Peyer's patch (tissue), 4 donors: ENCODE data around the gene TNIK. TPM values are rescaled to one million over a fixed set of nuclear protein-coding genes. Genes with fewer than 3 reads are reported as not detected.
A peak's percentile ranks its signal among the peaks of the same experiment; 100 is the strongest.

Experiments
- DNase-seq, 3 donors: peaks; one replicate each; pipeline ENCODE4 v3.0.0-alpha.2; 2017 to 2019
- H3K27ac ChIP-seq, 4 donors: fragments of 200-600 bp; sonication (generic); one replicate each; pipeline ENCODE4 v1.5.1; 2016 to 2019
- H3K27me3 ChIP-seq, 2 donors: fragments of 200-600 bp; sonication (generic); one replicate each; pipeline ENCODE4 v1.5.1; 2019
- H3K36me3 ChIP-seq, 3 donors: fragments of 200-600 bp; sonication (generic); one replicate each; pipeline ENCODE4 v1.5.1; 2016 to 2019
- H3K4me1 ChIP-seq, 4 donors: fragments of 200-600 bp; sonication (generic); one replicate each; pipeline ENCODE4 v1.5.1; 2016 to 2019
- H3K4me3 ChIP-seq, 4 donors: fragments of 200-600 bp; sonication (generic); 1 replicate in 3 of 4; 2 replicates in 1 of 4; pipeline ENCODE4 v1.5.1; 2016 to 2019; ENCODE audit warnings: mild to moderate bottlenecking in 1 of 4
- H3K9me3 ChIP-seq, 4 donors: fragments of 200-600 bp; sonication (generic); one replicate each; pipeline ENCODE4 v1.5.1; 2016 to 2019; ENCODE audit warnings: mild to moderate bottlenecking in 1 of 4
- POLR2A ChIP-seq, 2 donors: fragments of 450-650 bp; IDR thresholded peaks; one replicate each; pipeline ENCODE4 v1.5.1; 2017; ENCODE audit warnings: antibody characterized with exemption in 2 of 2, mild to moderate bottlenecking in 2 of 2, moderate library complexity in 2 of 2
- total RNA-seq, 4 donors: library from RNA; depleted of rRNA; stranded (reverse); fragments of >200 nt; gene quantifications; one replicate each; pipeline ENCODE4 v1.1.0, GENCODE V29; 2016
- TF ChIP-seq, protein P1 (sequence below), 6 experiments: fragments of 450-650 bp in 4 of 6; fragments of 200-600 bp in 2 of 6; sonication (generic) in 1 of 6; IDR thresholded peaks; one replicate each; pipeline ENCODE4 v1.5.1; 2017 to 2019; ENCODE audit warnings: antibody characterized with exemption in 6 of 6, mild to moderate bottlenecking in 3 of 6, moderate library complexity in 1 of 6

TNIK gene
- total RNA-seq, 4 donors from 2014 or later, result 37.1 to 84.8 (median 74.4) TPM

DNA sequence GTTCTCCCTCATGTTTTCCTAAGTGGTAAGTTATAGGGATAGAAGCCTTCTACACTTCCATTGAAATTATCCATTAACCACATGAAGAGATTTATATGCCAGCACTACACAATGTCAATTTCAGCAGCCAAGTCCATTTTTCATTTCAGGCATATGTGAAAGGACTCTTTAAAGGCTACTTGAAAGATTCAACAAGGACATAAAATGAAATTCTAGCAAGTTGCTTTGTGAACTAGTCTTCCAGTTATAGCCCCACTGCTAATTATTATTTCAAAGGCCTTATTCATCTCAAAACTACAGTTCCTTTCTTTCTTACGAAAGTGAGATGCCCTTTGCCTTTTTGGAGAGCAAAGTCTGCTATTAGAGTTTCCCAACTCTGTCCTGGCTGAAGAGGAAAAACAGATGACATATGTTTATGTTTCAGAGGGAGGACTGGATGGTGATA, 367.7 kb downstream of the TNIK start:
- no peak for DNase-seq
- Histone ChIP-seq H3K4me3 (no peak overlapping the region), H3K27ac (peak overlapping the region in 2 of 4 donors; percentile 10 to 20)

DNA sequence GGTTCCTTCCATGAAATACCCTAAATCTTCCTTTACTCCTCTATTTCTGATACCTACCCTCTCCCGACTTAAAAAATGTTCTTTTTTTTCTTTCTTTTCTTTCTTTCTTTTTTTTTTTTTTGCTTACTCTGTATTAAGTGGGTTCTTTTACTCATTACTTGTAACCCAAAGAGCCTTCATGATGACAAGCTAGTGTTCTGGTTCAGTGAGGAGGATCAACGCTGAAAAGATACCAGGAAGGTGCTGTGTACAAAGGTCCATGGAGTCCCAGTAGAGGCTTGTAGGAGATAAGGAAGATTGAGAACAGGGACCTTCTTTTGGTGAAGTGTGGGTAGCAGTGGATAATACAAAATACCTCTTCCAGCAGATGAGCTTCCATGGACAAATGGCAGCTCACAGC, 369.9 kb downstream of the TNIK start:
- H3K27ac ChIP-seq, result no peak overlapping the region

More for the DNA sequence above, 367.7 kb downstream of the TNIK start:
- no peak for TF ChIP-seq POLR2A (IDR thresholded peaks at IDR 0.05)
- TF ChIP-seq, protein P1, sequence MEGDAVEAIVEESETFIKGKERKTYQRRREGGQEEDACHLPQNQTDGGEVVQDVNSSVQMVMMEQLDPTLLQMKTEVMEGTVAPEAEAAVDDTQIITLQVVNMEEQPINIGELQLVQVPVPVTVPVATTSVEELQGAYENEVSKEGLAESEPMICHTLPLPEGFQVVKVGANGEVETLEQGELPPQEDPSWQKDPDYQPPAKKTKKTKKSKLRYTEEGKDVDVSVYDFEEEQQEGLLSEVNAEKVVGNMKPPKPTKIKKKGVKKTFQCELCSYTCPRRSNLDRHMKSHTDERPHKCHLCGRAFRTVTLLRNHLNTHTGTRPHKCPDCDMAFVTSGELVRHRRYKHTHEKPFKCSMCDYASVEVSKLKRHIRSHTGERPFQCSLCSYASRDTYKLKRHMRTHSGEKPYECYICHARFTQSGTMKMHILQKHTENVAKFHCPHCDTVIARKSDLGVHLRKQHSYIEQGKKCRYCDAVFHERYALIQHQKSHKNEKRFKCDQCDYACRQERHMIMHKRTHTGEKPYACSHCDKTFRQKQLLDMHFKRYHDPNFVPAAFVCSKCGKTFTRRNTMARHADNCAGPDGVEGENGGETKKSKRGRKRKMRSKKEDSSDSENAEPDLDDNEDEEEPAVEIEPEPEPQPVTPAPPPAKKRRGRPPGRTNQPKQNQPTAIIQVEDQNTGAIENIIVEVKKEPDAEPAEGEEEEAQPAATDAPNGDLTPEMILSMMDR (IDR thresholded peaks at IDR 0.05), result no peak
- Histone ChIP-seq H3K9me3 (no peaks in the 10 kb centered on the region), H3K36me3 (peaks cover 0 to 4% (median 0%) of the 10 kb centered on the region in 3 donors), H3K27me3 (no peaks in the 10 kb centered on the region), H3K4me1 (peaks cover 0 to 20% (median 0%) of the 10 kb centered on the region in 4 donors)

DNA sequence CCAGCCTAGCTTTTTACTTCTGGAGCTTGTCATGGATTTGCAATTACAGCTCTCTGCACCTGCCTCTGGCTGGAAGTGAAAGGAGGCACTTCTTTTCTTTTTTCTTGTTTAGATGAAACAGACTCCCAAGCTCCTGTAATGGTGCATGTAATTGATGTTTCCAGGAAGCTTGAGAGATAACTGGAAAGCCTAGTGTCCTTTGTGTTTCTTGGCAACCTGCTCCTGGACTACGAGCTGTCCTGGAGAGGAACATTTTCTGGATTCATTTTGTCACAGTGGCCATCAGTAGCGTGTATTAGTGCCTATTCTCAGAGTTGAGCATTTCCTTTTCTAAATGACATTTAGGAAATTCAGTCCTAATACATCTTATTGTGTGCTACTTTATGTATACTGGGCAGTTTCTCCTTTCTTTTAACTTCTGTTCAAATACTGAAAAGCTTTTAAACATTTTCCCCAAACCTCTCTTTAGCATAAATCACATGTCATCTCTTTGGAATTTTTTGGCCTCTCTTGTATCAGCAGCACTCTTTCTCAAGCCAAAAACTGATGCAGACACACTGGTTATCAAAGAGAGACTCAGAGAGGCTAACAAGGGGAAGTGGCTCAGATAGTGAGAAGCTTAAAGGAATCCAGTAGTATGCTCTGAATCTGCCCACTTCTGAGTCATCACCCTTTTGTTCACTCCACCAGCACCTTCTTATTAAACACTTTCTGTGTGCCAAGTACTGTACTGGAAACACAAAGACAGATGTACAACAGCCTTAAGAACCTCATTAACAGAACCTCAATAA, 371.0 kb downstream of the TNIK start:
- no peak overlapping the region for H3K27ac ChIP-seq
- TF ChIP-seq POLR2A (IDR thresholded peaks at IDR 0.05), result no peak
- TF ChIP-seq, protein P1 (IDR thresholded peaks at IDR 0.05), result no peak
- DNase-seq, result no peak
- H3K27me3 ChIP-seq, result no peaks in the 10 kb centered on the region
- H3K4me1 ChIP-seq, result peaks cover 0 to 23% (median 0%) of the 10 kb centered on the region in 4 donors
- peaks cover 0 to 24% (median 0%) of the 10 kb centered on the region in 3 donors for H3K36me3 ChIP-seq
- no peak overlapping the region for H3K4me3 ChIP-seq
- H3K9me3 ChIP-seq, result no peaks in the 10 kb centered on the region

More for the DNA sequence above, 369.9 kb downstream of the TNIK start:
- peaks cover 0 to 17% (median 0%) of the 10 kb centered on the region in 3 donors for H3K36me3 ChIP-seq
- no peak overlapping the region for H3K4me3 ChIP-seq
- H3K4me1 ChIP-seq, result peaks cover 0 to 23% (median 0%) of the 10 kb centered on the region in 4 donors
- H3K27me3 ChIP-seq, result no peaks in the 10 kb centered on the region
- no peak for DNase-seq
- TF ChIP-seq, protein P1 (IDR thresholded peaks at IDR 0.05), result no peak
- no peak for TF ChIP-seq POLR2A (IDR thresholded peaks at IDR 0.05)
- no peaks in the 10 kb centered on the region for H3K9me3 ChIP-seq

DNA sequence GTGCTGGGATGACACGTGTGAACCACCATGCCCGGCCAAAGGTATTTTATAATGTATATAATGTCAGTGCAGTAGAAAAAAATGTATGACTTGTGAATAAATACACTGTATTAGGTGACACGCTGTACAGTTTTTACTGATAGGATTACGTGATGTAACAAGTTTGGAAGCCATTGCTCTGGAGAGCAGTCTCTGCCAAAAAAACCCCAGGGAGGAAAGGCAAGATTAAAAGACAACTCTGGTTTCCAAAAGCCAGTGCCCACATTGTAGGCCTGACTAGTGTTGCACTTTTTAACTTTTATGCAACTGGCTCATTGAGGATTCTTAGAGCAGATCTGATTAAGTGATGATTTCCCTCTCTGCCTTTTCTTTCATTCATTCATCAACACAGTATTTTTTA, 371.7 kb downstream of the TNIK start:
- H3K27me3 ChIP-seq, result no peaks in the 10 kb centered on the region

DNA sequence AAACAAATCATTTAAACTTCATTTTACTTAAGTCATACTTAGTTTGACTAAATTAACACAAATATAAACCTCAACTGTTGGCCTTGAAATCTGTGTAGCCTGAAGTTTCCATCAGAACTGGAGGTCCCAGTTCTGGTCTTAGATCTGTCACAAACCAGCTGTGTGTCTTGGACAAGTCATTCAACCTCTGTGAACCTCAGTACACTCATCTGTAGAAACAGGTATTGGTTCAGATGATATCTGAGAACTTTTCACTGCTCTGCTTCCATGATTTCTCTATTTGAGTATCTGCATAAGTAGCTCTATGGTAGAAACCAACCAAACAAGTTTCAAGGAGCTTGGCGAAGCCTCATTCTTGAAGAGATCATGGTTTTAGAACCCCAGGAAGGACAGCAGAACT, 373.3 kb downstream of the TNIK start:
- TF ChIP-seq POLR2A (IDR thresholded peaks at IDR 0.05), result no peak
- TF ChIP-seq, protein P1 (IDR thresholded peaks at IDR 0.05), result no peak
- H3K9me3 ChIP-seq, result no peaks in the 10 kb centered on the region
- peaks cover 0 to 17% (median 0%) of the 10 kb centered on the region in 4 donors for H3K4me1 ChIP-seq
- H3K4me3 ChIP-seq, result no peak overlapping the region
- DNase-seq, result no peak
- H3K36me3 ChIP-seq, result peaks cover 0 to 45% (median 0%) of the 10 kb centered on the region in 3 donors
- no peaks in the 10 kb centered on the region for H3K27me3 ChIP-seq
- no peak overlapping the region for H3K27ac ChIP-seq

More for the DNA sequence above, 371.7 kb downstream of the TNIK start:
- DNase-seq, result no peak
- TF ChIP-seq, protein P1 (IDR thresholded peaks at IDR 0.05), result no peak
- no peak for TF ChIP-seq POLR2A (IDR thresholded peaks at IDR 0.05)
- H3K4me3 ChIP-seq, result no peak overlapping the region
- H3K4me1 ChIP-seq, result peaks cover 0 to 23% (median 0%) of the 10 kb centered on the region in 4 donors
- H3K27ac ChIP-seq, result no peak overlapping the region
- no peaks in the 10 kb centered on the region for H3K9me3 ChIP-seq
- H3K36me3 ChIP-seq, result peaks cover 0 to 31% (median 0%) of the 10 kb centered on the region in 3 donors
